ENCODE data around the gene DNAH17. TPM values are rescaled to one million over a fixed set of nuclear protein-coding genes. Genes with fewer than 3 reads are reported as not detected.
A peak's percentile ranks its signal among the peaks of the same experiment; 100 is the strongest.

DNAH17 gene
- total RNA-seq, 1 experiment from 2014 or later: 0.41 TPM

DNA sequence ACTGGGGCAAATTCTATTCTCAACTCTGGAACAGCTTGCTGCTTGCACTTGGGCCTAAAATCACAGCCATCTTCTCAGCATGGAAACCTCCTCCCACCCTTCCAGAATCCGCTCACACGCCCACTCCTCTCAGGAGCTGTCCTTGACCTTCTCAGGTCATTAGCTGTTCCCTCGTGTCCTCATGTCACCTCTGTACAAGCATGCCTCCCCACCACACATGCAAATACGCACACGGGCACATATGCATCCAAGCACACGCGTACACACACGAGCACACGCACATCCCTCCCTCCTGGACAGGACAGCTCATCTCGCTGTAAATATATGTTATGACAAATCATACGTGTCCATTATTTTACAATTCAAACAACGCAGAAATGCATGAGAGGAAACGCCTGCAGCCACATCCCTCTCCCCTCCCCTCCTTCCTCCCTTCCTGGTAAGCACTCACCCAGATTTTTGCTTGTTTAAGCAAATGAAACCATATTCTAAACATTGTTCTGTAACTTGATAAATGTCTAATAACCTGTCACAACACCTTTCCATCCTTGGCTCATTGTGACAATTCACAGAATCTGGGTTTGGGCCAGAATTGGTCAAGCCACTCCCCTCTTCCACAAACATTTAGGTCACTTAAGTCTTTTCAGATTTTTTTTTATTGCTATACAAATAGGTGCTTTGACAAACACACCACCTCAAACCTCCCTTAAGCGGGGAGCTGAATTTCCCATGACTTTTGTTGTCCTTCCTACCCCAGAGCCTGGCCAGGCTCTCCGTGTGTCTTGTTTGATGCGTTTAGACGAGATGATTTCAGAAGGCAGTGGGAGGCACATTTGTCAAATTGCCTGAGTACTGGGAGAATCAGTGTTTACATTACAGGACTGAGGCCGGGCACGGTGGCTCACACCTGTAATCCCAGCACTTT lies 41.7 kb downstream of the DNAH17 start:
- DNase-seq (ENCODE audit: low read depth): no peak
- in situ Hi-C loops (cut with HindIII; ENCODE audit: low pct_unique_long_range_greater_than_20kb, low sequenced_read_pairs): no loop called here

DNA sequence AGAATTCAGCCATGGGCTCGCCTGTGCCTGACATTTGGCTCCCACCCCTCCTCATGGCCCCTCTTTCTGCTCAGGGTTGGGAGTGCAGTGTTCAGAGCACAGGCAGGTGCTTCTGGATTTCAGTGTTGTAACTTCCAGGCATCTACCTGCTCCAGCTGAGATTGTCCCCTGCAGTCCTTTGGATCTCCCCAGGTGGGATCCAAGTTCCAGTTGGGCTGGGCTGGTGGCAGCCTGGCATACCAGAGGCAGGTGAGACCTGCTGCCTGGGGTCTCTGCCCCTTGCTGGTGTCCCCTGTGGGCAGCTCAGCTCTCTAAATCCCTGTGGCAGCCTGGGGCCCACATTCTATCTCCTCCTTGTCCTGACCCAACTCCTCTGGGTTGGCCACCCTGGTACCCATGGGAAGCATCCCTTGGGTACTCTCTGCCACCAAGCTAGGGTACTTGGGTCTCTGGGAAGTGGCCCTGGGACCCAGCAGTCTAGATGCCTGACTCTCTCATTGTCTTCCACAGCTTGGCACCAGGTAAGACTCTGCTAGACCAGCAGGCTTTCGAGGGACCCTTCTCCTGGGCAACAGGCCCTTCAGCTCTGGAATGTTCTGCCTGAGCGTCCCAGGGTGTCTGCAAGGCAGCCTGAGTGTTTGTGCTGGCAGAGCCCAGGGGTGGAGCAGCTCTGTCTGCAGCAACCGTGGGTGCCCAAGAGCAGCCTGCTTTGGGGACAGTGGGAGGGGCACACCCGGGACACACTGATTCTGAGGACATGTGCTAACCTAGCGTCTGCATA lies 42.5 kb downstream of the DNAH17 start:
- no peak for DNase-seq (ENCODE audit: low read depth)
- in situ Hi-C loops (cut with HindIII; ENCODE audit: low pct_unique_long_range_greater_than_20kb, low sequenced_read_pairs): no loop called here

DNA sequence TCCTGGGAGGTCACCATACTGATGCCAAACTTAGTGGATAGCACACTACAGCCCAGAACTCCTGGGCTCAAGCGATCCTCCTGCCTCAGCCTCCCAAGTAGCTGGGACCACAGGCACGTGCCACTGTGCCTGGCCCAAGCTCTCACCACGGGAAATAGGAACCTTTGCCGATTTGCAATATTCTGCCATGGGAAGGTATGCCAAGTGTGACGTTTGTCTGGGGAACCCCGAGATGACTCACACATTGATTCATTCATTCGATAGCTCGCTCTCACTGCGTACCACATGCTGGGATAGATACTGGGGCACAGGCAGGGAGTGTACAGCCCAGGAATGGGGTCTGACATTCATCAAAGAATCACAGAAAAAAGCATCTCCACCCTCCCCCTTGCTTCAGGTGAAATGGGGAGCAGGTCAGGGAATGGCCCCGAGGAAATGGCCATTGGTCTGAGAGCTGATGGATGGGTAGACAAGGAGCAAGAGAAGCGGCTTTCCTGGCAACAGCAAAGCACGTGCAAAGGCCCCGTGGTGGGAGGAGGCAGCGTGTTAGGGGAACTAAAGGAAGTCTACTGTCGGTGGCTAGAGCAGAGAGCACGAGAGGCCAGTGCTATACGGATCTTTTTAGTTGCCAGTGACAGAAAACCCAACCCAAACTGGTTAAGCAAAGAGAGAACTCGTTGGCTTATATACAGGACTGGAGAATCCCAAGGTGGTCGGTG lies 44.1 kb downstream of the DNAH17 start:
- peak; percentile 74 for DNase-seq (ENCODE audit: low read depth)
- in situ Hi-C loops (cut with HindIII; ENCODE audit: low pct_unique_long_range_greater_than_20kb, low sequenced_read_pairs): no loop called here

DNA sequence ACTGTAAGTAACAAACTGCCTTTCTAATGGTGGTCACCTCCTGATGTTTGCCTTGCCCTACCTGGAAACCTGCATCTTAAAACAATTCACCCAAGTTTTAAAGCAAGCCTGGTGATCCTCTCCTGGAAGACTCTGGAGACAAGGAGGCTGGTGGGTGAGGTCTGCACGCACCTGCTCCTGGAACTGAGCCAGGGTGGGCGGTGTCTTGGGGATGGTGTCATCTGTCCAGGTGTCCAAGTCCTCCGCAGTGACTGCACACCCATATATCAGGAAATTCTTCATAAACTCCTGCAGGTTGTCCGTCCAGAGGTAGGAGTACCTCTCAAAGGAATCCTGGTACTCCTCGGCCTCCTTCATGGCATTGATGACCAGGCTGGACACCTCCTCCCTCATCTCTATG lies 44.9 kb downstream of the DNAH17 start:
- DNase-seq (ENCODE audit: low read depth): no peak
- in situ Hi-C loops (cut with HindIII; ENCODE audit: low pct_unique_long_range_greater_than_20kb, low sequenced_read_pairs): no loop called here

DNA sequence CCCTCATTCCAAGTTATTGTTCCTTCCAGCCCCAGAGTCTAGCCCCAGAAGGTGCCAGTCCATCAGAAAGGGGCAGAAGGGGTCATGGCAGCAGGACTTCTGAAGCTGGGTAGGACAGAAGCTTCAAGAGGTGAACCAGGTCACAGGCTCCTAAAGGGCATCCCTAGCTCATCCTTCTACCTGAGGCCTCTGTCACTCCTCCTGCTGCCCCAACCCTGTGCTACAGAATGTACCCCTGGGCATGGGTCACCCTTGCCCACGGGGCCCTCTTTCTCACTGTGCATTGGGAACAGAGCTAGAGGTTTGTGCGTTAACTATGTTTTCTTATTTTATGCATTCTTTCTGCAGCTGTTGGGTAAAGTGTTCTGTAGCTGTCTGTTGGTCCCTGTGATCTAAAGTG lies 46.5 kb downstream of the DNAH17 start:
- in situ Hi-C loops (cut with HindIII; ENCODE audit: low pct_unique_long_range_greater_than_20kb, low sequenced_read_pairs): no loop called here
- DNase-seq (ENCODE audit: low read depth): no peak

DNA sequence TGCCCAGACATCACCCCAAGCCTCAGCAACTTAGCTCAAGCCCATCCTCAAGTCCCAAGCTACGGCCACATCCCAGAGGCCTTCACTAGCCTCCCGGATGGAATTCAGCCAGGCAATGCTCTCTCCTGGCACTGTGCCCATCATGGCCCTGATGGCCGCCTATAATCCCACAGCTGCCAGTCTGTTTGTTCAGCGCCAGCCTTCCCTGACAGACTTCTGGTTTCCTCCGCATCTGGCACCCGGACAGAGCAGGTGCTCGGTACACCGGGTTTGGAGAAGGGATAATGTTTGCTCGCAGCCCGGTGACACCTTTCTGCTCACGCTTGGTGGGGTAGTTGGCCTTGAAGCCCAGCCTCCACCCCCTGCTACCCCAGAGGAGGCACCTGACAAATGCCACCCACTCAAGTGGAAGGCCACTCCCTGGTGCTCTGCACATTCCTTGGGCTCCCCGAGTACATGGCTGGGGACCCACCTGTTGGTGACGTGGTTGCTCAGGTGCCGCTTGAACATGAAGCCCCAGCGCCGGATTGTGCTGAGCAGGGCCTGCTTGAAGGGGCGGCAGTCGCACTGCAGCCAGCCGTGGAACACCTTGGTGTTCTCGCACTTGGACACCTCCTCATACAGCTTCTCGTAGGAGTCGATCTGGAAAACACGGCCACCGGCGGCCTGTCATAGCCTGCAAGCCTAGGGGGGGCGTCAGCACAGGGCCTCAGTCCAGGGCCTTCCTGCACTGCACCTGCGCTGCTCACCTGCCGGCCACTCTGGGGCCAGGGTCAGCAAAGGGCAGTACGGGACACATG lies 47.1 kb downstream of the DNAH17 start:
- no peak for DNase-seq (ENCODE audit: low read depth)
- in situ Hi-C loops (cut with HindIII; ENCODE audit: low pct_unique_long_range_greater_than_20kb, low sequenced_read_pairs): no loop called here

DNA sequence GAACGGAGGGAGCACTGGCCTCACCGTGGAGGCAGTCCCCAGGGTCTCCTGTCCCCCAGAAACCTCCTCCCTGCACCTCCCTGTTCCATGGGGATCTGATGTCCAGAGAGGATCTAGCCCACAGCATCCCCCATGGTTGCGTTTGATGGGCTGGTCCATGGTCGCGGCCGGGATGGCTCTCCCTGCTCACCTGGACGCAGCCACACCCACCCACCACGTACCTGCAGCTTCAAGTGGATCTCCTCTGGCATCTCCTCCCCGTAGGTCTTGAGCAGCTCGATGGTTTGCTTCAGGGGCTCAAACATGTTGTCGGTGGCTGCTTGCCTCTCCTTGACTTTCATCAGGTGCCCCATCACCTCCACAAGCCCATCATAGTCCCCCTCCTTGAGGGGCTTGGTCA lies 47.9 kb downstream of the DNAH17 start:
- in situ Hi-C loops (cut with HindIII; ENCODE audit: low pct_unique_long_range_greater_than_20kb, low sequenced_read_pairs): no loop called here

DNA sequence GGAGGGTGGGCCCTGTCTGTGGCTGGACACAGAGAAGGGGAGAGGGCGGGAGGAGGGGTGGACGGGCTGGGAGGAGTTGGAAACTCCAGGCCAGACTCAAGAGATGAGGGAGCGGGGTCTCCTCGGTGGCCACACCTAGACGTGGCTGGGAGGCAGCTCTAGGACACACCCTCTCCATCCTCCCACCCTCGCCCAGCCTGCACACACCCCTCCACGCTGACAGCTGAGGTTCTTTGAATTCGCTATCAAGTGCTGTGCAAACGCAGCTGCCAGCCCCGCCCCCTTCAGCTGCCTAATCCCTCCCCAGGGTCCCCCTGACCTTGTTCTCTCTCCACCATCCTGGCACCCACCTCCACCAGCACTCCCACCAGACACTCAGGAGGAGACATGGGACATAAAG lies 48.7 kb downstream of the DNAH17 start:
- no peak for DNase-seq (ENCODE audit: low read depth)
- in situ Hi-C loops (cut with HindIII; ENCODE audit: low pct_unique_long_range_greater_than_20kb, low sequenced_read_pairs): no loop called here

More for the DNA sequence above, 47.9 kb downstream of the DNAH17 start:
- no peak for DNase-seq (ENCODE audit: low read depth)

DNA sequence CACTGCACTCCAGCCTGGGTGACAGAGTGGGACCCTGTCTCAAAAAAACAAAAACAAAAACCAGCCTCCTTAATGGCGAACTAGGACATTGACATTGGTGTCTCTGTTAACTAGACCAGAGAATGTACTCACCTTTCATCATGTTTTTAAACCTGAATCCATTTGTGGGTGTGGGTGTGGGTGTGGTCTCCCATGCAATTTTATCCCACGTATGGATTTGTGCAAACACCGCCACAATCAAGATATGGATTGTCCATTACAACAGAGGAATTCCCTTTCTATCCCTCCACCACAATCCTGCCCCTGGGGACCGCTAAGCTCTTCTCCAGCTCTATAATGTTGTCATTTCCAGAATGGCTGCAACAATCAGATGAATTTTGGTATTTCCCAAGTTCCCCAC lies 49.9 kb downstream of the DNAH17 start:
- DNase-seq (ENCODE audit: low read depth): no peak
- in situ Hi-C loops (cut with HindIII; ENCODE audit: low pct_unique_long_range_greater_than_20kb, low sequenced_read_pairs): no loop called here

DNA sequence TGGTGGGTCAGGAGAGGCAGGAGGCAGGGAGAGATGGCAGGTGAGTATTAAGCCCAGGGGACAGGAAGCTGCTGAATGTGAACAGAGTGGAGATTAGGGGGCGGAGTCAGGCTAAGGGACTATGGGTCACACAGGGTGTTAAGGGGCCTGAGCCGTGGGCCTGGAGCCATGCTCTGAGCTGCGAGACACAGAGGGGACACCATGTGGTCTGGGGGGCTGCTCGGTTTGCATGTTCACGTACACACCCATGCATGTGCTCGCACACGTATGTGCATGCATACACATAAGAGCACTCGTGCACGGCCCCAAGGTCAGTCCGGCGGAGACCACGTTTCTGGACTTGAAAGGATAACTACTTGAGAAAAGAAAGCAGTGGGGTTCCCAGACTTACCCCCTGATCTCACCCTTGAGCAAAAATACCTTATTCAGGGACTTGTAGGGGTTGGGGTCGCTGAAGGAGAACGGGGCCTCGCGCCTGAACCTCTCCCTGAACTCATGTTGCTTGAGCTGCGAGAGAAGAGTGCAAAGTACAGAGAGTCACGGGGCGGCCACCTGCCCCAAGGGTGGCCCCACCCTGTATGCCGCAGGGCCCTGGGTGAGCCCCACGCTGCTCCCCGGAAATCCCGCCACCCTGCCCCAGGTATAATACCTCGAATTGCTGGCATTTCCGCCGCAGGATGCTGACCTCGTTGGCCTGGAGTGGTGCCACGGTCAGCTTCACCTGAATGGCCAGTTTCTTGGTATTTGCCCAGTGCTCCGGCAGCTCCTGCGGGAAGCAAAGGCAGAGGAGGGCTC lies 50.8 kb downstream of the DNAH17 start:
- no peak for DNase-seq (ENCODE audit: low read depth)
- in situ Hi-C loops (cut with HindIII; ENCODE audit: low pct_unique_long_range_greater_than_20kb, low sequenced_read_pairs): no loop called here

DNA sequence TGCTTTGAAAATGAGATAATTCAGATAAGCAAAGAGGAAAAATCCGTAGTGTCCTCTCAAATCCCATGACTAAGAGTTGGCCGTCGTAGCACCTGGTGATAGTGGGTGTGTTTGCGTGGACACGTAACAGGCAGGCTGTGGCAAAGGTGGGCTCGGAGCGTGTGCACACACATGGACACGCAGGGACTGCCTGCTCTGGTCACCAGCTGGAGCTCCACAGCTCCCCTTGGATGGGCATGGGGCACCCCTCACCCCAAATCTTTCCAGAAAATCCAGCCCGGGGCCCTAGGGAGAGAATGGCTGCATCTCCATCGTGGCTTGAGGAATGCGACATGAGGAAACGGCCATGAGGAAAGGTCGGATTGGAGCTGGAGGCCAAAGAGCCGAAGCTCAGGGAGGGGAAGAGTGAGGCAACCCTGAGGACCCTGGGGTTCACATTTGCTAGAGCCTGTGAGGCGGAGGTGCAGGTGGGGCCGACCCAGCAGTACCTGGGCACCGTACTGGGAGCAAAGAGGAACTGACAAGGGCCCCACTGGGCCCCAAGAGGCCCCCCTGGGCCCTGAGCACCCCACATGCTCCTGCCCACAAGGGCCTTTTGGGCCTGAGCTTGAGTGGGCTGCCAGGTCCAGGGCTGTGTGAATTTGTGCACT lies 51.6 kb downstream of the DNAH17 start:
- in situ Hi-C loops (cut with HindIII; ENCODE audit: low pct_unique_long_range_greater_than_20kb, low sequenced_read_pairs): no loop called here
- no peak for DNase-seq (ENCODE audit: low read depth)

DNA sequence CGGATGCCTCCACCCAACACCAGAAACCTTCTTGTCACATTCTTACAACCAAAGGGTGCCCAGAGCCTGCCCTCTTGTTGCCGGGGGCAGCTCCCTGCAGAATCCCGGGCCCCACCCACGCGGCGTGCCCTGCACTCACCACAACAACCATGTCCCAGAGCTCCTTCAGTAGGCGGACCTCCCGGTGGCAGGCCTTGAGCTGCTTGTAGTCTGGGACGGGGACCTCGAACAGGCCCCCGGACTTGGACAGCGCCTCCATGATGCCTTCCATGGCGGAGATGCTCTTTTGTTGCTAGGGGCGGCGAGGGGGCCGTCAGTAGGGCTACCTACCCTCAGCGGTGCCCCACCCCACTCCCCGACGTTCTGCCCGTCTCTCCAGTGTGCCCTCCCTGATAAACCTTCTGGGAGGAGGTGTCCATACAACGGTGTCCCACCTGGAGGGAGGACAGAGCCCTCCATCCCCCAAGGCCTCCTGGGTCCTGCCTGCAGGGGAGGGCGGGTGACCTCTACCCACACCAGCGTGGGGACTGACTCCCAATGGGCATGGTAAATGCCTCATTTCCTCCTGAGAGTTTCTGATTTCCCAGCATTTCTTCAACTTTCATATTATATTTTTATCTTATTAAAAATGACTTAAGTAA lies 52.2 kb downstream of the DNAH17 start:
- in situ Hi-C loops (cut with HindIII; ENCODE audit: low pct_unique_long_range_greater_than_20kb, low sequenced_read_pairs): no loop called here
- DNase-seq (ENCODE audit: low read depth): no peak

DNA sequence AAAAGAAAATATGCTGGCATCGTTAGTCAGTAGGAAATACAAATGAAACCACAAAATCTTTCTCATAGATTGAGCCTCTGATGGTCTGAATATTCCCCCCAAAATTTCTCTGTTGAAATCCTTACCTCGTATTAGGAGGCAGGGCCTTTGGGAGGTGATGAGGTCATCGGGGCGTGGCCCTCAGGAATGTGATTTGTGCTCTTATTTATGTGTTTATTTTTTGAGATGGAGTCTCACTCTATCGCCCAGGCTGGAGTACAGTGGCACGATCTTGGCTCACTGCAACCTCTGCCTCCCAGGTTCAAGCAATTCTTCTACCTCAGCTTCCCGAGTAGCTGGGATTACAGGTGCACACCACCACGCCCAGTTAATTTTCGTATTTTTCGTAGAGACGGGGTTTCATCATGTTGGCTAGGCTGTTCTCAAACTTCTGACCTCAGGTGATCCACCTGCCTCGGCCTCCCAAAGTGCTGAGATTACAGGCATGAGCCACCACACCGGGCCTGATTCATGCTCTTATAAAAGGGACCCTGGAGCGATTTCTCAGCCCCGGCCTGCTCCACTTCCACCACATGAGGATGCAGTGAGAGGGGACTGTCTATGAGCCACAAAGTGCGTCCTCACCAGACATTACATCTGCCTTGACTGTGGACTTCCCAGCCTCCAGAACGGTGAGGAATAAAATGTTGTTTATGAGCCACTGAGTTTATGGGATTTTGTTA lies 53.1 kb downstream of the DNAH17 start:
- in situ Hi-C loops (cut with HindIII; ENCODE audit: low pct_unique_long_range_greater_than_20kb, low sequenced_read_pairs): no loop called here
- DNase-seq (ENCODE audit: low read depth): no peak

DNA sequence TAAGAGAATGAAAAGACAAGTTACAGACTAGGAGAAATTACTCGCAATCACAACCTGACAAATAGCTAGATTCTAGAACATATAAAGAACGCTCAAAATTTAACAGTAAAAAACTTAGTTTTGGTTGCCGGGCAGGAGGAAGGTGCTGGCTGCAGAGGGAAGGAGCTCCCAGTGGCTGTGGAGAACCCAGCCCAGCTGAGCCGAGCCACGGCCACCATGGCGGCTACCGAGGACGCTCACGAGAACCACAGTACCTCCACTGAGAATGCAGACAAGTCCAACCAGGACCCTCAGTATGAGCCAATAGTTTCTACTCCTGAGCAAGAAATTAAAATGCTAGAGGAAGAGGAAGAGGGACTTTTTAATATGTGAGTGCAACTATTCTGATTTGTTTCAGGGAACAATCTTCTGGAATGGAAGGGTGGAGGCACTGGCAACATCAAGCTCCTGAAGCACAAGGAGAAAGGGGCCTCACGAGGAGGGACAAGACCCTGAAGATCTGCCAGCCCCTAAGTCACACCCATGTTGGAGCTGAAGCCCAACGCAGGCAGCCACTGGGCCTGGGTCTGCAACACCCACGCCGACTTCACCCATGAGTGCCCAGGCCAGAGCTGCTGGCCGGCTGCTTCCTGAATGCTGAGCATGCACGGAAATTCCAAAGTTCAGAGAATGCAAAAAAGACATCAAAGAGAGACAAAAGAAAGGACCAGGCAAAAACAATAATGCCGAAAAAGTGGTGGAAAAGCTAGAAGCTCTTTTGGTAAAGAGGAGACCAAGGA lies 55.0 kb downstream of the DNAH17 start:
- in situ Hi-C loops (cut with HindIII; ENCODE audit: low pct_unique_long_range_greater_than_20kb, low sequenced_read_pairs): no loop called here
- no peak for DNase-seq (ENCODE audit: low read depth)

DNA sequence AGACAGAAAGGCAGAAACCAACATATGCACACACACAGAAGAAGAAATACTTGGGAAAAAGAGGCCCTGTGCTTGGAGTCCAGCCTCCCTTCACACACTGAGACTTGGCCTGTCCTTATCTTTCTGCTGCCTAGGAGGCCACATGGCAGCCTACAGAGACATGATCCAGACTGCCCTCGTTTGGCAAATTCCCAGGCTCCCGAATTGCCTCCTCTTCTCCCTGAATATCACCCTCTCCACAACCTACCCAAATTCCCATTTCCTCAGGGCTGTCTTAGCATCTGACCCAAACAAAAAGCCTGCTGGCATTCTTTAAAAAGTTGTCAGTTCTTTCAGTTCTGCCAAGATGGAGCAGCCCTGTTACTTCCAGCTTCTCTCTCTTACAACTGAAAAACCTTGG lies 59.8 kb downstream of the DNAH17 start:
- no peak for DNase-seq (ENCODE audit: low read depth)
- in situ Hi-C loops (cut with HindIII; ENCODE audit: low pct_unique_long_range_greater_than_20kb, low sequenced_read_pairs): no loop called here
